Stromal cell of bone marrow (primary cell): ENCODE results near the gene TENT4A.
"Not testable (repeated sequence)": the region's sequence is repeated elsewhere in the genome, so short reads cannot be mapped to it uniquely, and the experiment has no call there.

Experiments
- DNase-seq: peaks from one replicate; pipeline ENCODE4 v3.0.0-alpha.2; 2012; ENCODE audit warnings: low read depth

The TENT4A gene

GRCh38 chr5:6713274-6714225, at the start of gene TENT4A:
TSS of gene TENT4A (plus strand) at chr5:6713432. CDS start at chr5:6713984, 552 bp downstream.
- no peak for DNase-seq

- no peak for DNase-seq
These were observed 46.5 kb upstream of the TENT4A start for GRCh38 chr5:6666762-6667161.

- DNase-seq: no peak
These were observed 45.6 kb upstream of the TENT4A start for GRCh38 chr5:6667648-6668047.

GRCh38 chr5:6668717-6669116, 44.5 kb upstream of the TENT4A start:
- DNase-seq: not testable (repeated sequence)

GRCh38 chr5:6673031-6673430, 40.2 kb upstream of the TENT4A start:
- no peak for DNase-seq

GRCh38 chr5:6673963-6674362, 39.3 kb upstream of the TENT4A start:
- DNase-seq: no peak

GRCh38 chr5:6674421-6674820, 38.8 kb upstream of the TENT4A start:
- DNase-seq: no peak

GRCh38 chr5:6674886-6675285, 38.3 kb upstream of the TENT4A start:
- DNase-seq: no peak

GRCh38 chr5:6675784-6676491, 37.3 kb upstream of the TENT4A start:
- no peak for DNase-seq

- DNase-seq: no peak
These were observed 36.5 kb upstream of the TENT4A start for GRCh38 chr5:6676702-6677101.

GRCh38 chr5:6678385-6678784, 34.8 kb upstream of the TENT4A start:
- no peak for DNase-seq

GRCh38 chr5:6680922-6681321, 32.3 kb upstream of the TENT4A start:
- DNase-seq: no peak

- DNase-seq: no peak
These were observed 31.6 kb upstream of the TENT4A start for GRCh38 chr5:6681682-6682081.

- no peak for DNase-seq
These were observed 31.0 kb upstream of the TENT4A start for GRCh38 chr5:6682239-6682638.

GRCh38 chr5:6683241-6683640, 30.0 kb upstream of the TENT4A start:
- no peak for DNase-seq

GRCh38 chr5:6684075-6684474, 29.2 kb upstream of the TENT4A start:
- no peak for DNase-seq

- no peak for DNase-seq
These were observed 26.7 kb upstream of the TENT4A start for GRCh38 chr5:6686501-6686900.

GRCh38 chr5:6686915-6687409, 26.3 kb upstream of the TENT4A start:
- DNase-seq: peak; percentile 25

- no peak for DNase-seq
These were observed 25.7 kb upstream of the TENT4A start for GRCh38 chr5:6687505-6687904.

GRCh38 chr5:6692906-6693305, 20.3 kb upstream of the TENT4A start:
- no peak for DNase-seq

- no peak for DNase-seq
These were observed 14.5 kb upstream of the TENT4A start for GRCh38 chr5:6698696-6699095.

- DNase-seq: no peak
These were observed 13.9 kb upstream of the TENT4A start for GRCh38 chr5:6699357-6699756.

GRCh38 chr5:6700074-6700684, 13.1 kb upstream of the TENT4A start:
- no peak for DNase-seq
